ENCODE data around the gene CRACDL.
"Not testable (repeated sequence)": the region's sequence is repeated elsewhere in the genome, so short reads cannot be mapped to it uniquely, and the experiment has no call there.

The CRACDL gene

DNA sequence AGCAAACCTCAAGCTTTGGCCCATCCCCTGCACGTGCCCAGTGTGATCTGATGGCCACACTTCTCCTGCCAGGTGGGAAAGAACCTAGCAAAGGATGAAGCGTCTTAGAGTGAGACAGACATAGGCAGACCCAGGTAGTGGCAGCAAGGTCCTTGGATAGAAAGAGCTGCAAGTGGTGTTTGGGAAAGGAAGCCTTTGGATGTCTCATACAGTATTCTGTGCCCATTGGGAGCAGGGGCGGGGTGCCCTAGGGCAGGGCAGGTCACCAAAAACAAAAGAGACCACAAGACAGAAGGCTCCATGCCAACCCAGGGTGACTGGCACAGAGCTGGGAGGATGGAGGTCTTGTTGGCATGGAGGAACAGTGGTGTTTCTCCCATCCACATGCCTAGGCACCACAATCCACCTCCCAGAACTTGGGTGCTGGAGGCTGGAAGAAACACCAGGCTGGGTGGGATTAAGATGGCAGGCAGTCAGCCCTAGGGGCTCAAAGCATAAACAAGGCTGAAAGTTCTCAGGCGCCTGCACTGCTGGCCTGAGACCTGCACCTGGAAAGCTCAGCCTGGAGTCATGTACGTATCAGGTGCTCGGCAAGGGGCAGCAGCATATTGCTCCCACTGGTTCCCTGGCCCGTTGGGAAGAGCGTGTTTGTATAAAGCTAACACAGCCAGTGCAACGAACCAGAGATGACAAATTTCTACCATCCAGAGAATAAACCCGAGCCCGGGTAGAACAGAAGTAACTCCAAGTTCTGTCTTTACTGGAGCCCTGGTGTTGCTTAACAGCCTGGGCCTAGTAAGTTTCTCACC, 52.9 kb downstream of the CRACDL start:
- in situ Hi-C loops (cut with HindIII; ENCODE audit: low sequenced_read_pairs) = no loop called here

GRCh38 chr2:98882368-98882767, 53.7 kb downstream of the CRACDL start:
- H3K4me3 ChIP-seq (ENCODE audit: low read depth, low read length) = no peak overlapping the region
- DNase-seq (ENCODE audit: low read depth) = no peak
- in situ Hi-C loops (cut with HindIII; ENCODE audit: low sequenced_read_pairs) = no loop called here
- TF ChIP-seq, protein P1, sequence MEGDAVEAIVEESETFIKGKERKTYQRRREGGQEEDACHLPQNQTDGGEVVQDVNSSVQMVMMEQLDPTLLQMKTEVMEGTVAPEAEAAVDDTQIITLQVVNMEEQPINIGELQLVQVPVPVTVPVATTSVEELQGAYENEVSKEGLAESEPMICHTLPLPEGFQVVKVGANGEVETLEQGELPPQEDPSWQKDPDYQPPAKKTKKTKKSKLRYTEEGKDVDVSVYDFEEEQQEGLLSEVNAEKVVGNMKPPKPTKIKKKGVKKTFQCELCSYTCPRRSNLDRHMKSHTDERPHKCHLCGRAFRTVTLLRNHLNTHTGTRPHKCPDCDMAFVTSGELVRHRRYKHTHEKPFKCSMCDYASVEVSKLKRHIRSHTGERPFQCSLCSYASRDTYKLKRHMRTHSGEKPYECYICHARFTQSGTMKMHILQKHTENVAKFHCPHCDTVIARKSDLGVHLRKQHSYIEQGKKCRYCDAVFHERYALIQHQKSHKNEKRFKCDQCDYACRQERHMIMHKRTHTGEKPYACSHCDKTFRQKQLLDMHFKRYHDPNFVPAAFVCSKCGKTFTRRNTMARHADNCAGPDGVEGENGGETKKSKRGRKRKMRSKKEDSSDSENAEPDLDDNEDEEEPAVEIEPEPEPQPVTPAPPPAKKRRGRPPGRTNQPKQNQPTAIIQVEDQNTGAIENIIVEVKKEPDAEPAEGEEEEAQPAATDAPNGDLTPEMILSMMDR (IDR thresholded peaks at IDR 0.05; ENCODE audit: low read depth, low read length, missing control alignments) = no peak

More for the DNA sequence above, 52.9 kb downstream of the CRACDL start:
- no peak overlapping the region for H3K4me3 ChIP-seq (ENCODE audit: low read depth, low read length)
- DNase-seq (ENCODE audit: low read depth) = no peak
- TF ChIP-seq, protein P1 (IDR thresholded peaks at IDR 0.05; ENCODE audit: low read depth, low read length, missing control alignments) = no peak

GRCh38 chr2:98881153-98881650, 54.8 kb downstream of the CRACDL start:
- H3K4me3 ChIP-seq (ENCODE audit: low read depth, low read length) = no peak overlapping the region
- in situ Hi-C loops (cut with HindIII; ENCODE audit: low sequenced_read_pairs) = no loop called here
- no peak for DNase-seq (ENCODE audit: low read depth)
- TF ChIP-seq, protein P1 (IDR thresholded peaks at IDR 0.05; ENCODE audit: low read depth, low read length, missing control alignments) = no peak

- DNase-seq (ENCODE audit: low read depth) = no peak
- in situ Hi-C loops (cut with HindIII; ENCODE audit: low sequenced_read_pairs) = no loop called here
Measured at GRCh38 chr2:98880266-98881152, 55.5 kb downstream of the CRACDL start.

DNA sequence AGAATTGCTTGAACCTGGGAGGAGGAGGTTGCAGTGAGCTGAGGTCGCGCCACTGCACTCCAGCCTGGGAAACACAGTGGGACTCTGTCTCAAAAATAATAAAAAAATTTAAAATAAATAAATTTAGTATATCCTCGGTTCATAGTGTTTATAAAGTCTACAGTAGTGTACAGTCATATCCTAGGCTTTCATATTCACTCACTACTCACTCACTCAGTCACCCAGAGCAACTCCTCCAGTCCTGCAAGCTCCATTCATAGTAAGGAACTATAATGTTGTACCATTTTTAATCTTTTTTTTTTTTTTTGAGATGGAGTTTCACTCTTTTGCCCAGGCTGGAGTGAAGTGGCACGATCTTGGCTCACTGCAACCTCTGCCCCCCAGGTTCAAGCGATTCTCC, 58.4 kb downstream of the CRACDL start:
- in situ Hi-C loops (cut with HindIII; ENCODE audit: low sequenced_read_pairs); DNase-seq (ENCODE audit: low read depth); H3K4me3 ChIP-seq (ENCODE audit: low read depth, low read length): not testable (repeated sequence)

More at GRCh38 chr2:98880266-98881152, 55.5 kb downstream of the CRACDL start:
- no peak overlapping the region for H3K4me3 ChIP-seq (ENCODE audit: low read depth, low read length)
- TF ChIP-seq, protein P1 (IDR thresholded peaks at IDR 0.05; ENCODE audit: low read depth, low read length, missing control alignments) = no peak

DNA sequence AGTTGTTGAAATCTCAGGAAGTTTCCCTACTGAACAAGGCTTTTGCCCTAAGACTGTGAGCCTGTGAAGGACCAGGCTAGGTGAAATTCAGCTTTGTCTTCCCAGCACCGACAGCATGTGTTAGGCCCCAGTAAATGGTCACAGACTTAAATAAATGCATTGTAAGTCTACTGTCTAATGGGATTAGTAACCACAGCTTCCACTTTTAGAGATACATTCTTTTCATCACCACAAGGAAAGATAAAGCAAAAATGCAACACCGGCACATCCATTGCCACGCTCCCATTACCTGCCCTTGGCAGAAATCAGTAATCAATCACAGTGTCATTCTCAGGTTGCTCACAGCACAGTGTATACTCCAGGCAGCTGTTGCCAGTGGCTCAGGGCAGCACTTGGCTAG, 59.3 kb downstream of the CRACDL start:
- H3K4me3 ChIP-seq (ENCODE audit: low read depth, low read length) = no peak overlapping the region
- TF ChIP-seq, protein P1 (IDR thresholded peaks at IDR 0.05; ENCODE audit: low read depth, low read length, missing control alignments) = no peak
- no peak for DNase-seq (ENCODE audit: low read depth)
- in situ Hi-C loops (cut with HindIII; ENCODE audit: low sequenced_read_pairs) = no loop called here

Measured in astrocyte of the cerebellum (primary cell).